Common myeloid progenitor, CD34-positive (primary cell): Measurements from ENCODE around the gene RASSF7.

ENCODE experiments used
- CTCF ChIA-PET: fragments of 350-600 bp; sonication (Branson Sonifier 250); formaldehyde crosslinking; loops from one replicate; lab custom pipeline; 2021; ENCODE audit warnings: antibody characterized with exemption; lab: Charles Lee
- POLR2A ChIA-PET: fragments of 350-600 bp; sonication (Branson Sonifier 250); formaldehyde crosslinking; loops from one replicate; lab custom pipeline; 2021; ENCODE audit warnings: antibody characterized with exemption; lab: Charles Lee
- DNase-seq, 3 donors: peaks; one replicate each; pipeline versions ENCODE4 v3.0.0 to v3.0.0-alpha.2; 2013
- H3K27ac ChIP-seq, 2 experiments: 1 replicate in 1 of 2; 2 replicates in 1 of 2; pipeline ENCODE4 v1.7.0; 2013; ENCODE audit warnings: inconsistent platforms in 2 of 2, low read length in 2 of 2, mild to moderate bottlenecking in 2 of 2, low read depth in 1 of 2, moderate library complexity in 1 of 2; ENCODE audit not compliant: severe bottlenecking in 2 of 2, insufficient read depth in 1 of 2, poor library complexity in 1 of 2
- H3K27me3 ChIP-seq, 5 experiments: replicated peaks in 2 of 5; 1 replicate in 3 of 5; 2 replicates in 2 of 5; pipeline versions ENCODE4 v1.6.1 to v1.7.0; 2013; ENCODE audit warnings: low read length in 4 of 5, mild to moderate bottlenecking in 2 of 5, moderate library complexity in 2 of 5, inconsistent platforms in 1 of 5; ENCODE audit not compliant: insufficient read depth in 5 of 5, control insufficient read depth in 4 of 5
- H3K36me3 ChIP-seq, 4 experiments: 1 replicate in 2 of 4; 2 replicates in 2 of 4; pipeline versions ENCODE4 v1.6.1 to v1.7.0; 2013; ENCODE audit warnings: low read length in 3 of 4, control low read depth in 1 of 4, mild to moderate bottlenecking in 1 of 4; ENCODE audit not compliant: control insufficient read depth in 4 of 4, insufficient read depth in 4 of 4
- H3K4me1 ChIP-seq, 4 experiments: 1 replicate in 3 of 4; 2 replicates in 1 of 4; pipeline versions ENCODE4 v1.6.1 to v1.7.1; 2013; ENCODE audit warnings: low read length in 3 of 4, mild to moderate bottlenecking in 3 of 4, control low read depth in 1 of 4, inconsistent platforms in 1 of 4, moderate library complexity in 1 of 4; ENCODE audit not compliant: control insufficient read depth in 4 of 4, insufficient read depth in 4 of 4; ENCODE audit errors: control extremely low read depth in 1 of 4
- H3K4me3 ChIP-seq, 7 experiments: 1 replicate in 4 of 7; 2 replicates in 3 of 7; pipeline versions ENCODE4 v1.5.1 to v1.7.0; 2013; ENCODE audit warnings: mild to moderate bottlenecking in 7 of 7, low read length in 6 of 7, moderate library complexity in 6 of 7, inconsistent platforms in 2 of 7, low read depth in 2 of 7, control low read depth in 1 of 7; ENCODE audit not compliant: insufficient read depth in 4 of 7, control insufficient read depth in 1 of 7; ENCODE audit errors: extremely low read depth in 1 of 7
- H3K9me3 ChIP-seq, 5 experiments: 1 replicate in 4 of 5; 2 replicates in 1 of 5; pipeline versions ENCODE4 v1.6.1 to v1.7.1; 2013; ENCODE audit warnings: low read length in 4 of 5, mild to moderate bottlenecking in 2 of 5, inconsistent platforms in 1 of 5, low read depth in 1 of 5, moderate library complexity in 1 of 5; ENCODE audit not compliant: control insufficient read depth in 4 of 5, insufficient read depth in 2 of 5; ENCODE audit errors: control extremely low read depth in 1 of 5
- WGBS: methylation state at CpG from one replicate; pipeline ENCODE4 v1.1.5; 2013; ENCODE audit not compliant: insufficient coverage; 5-methylcytosine and 5-hydroxymethylcytosine counted together

The RASSF7 gene

GRCh38 chr11:579830-580601 is 19.2 kb downstream of the RASSF7 start:
- H3K27me3 ChIP-seq: peaks cover 0 to 6% (median 3%) of the 10 kb centered on the region in 5 experiments
- peaks cover 4 to 32% (median 17%) of the 10 kb centered on the region in 4 experiments for H3K36me3 ChIP-seq
- POLR2A ChIA-PET: interaction anchor here (0.6 kb wide), 1 partner anchor 21 kb away, joined by 9 read pairs; no protein-coding TSS in a partner anchor
- DNase-seq: no peak
- 92% methylated on average over 19 of the region's 20 CpGs for WGBS
- H3K4me3 ChIP-seq: no peak overlapping the region
- H3K27ac ChIP-seq: no peak overlapping the region
- CTCF ChIA-PET: interaction anchor here (0.6 kb wide), 1 partner anchor 124 kb away, joined by 4 read pairs; no protein-coding TSS in a partner anchor
- H3K4me1 ChIP-seq: peaks cover 3 to 29% (median 22%) of the 10 kb centered on the region in 4 experiments
- no peaks in the 10 kb centered on the region for H3K9me3 ChIP-seq

GRCh38 chr11:581342-581741 is 20.6 kb downstream of the RASSF7 start:
- ChIA-PET CTCF (no interaction called here), POLR2A (interaction anchor here (0.5 kb wide), 1 partner anchor 35 kb away, joined by 6 read pairs; no protein-coding TSS in a partner anchor)
- Histone ChIP-seq H3K4me1 (peaks cover 3 to 23% (median 16%) of the 10 kb centered on the region in 4 experiments), H3K27me3 (no peaks in the 10 kb centered on the region), H3K36me3 (peaks cover 4 to 35% (median 18%) of the 10 kb centered on the region in 4 experiments), H3K4me3 (no peak overlapping the region), H3K27ac (no peak overlapping the region), H3K9me3 (no peaks in the 10 kb centered on the region)
- no peak for DNase-seq
- 97% methylated on average over 14 of the region's 14 CpGs for WGBS

GRCh38 chr11:581752-582151 is 21.0 kb downstream of the RASSF7 start:
- H3K9me3 ChIP-seq: no peaks in the 10 kb centered on the region
- H3K27ac ChIP-seq: no peak overlapping the region
- no peak for DNase-seq
- POLR2A ChIA-PET: interaction anchor here (0.5 kb wide), 1 partner anchor 34 kb away, joined by 6 read pairs; no protein-coding TSS in a partner anchor
- no peaks in the 10 kb centered on the region for H3K27me3 ChIP-seq
- H3K36me3 ChIP-seq: peaks cover 4 to 39% (median 20%) of the 10 kb centered on the region in 4 experiments
- 99% methylated on average over 9 of the region's 17 CpGs for WGBS
- H3K4me3 ChIP-seq: no peak overlapping the region
- H3K4me1 ChIP-seq: peaks cover 3 to 23% (median 16%) of the 10 kb centered on the region in 4 experiments
- CTCF ChIA-PET: no interaction called here

- Histone ChIP-seq H3K9me3 (no peaks in the 10 kb centered on the region), H3K27me3 (no peaks in the 10 kb centered on the region), H3K4me3 (no peak overlapping the region), H3K27ac (no peak overlapping the region), H3K4me1 (peaks cover 0 to 5% (median 2%) of the 10 kb centered on the region in 4 experiments), H3K36me3 (peaks cover 12 to 50% (median 31%) of the 10 kb centered on the region in 4 experiments)
- no peak for DNase-seq
- ChIA-PET POLR2A (no interaction called here), CTCF (interaction anchor here (0.6 to 1.8 kb wide), 3 partner anchors 10 to 383 kb away, joined by 3 to 4 read pairs (median 3); no protein-coding TSS in a partner anchor)
- WGBS: 100% methylated on average over 7 of the region's 10 CpGs
Observed at GRCh38 chr11:584287-584686, 23.5 kb downstream of the RASSF7 start.

GRCh38 chr11:586376-587316 is 25.9 kb downstream of the RASSF7 start:
- Histone ChIP-seq H3K4me1 (peaks cover 0 to 4% (median 2%) of the 10 kb centered on the region in 4 experiments), H3K36me3 (peaks cover 12 to 65% (median 46%) of the 10 kb centered on the region in 4 experiments), H3K9me3 (no peaks in the 10 kb centered on the region), H3K4me3 (no peak overlapping the region), H3K27me3 (no peaks in the 10 kb centered on the region), H3K27ac (no peak overlapping the region)
- DNase-seq: no peak
- POLR2A ChIA-PET: interaction anchor here (0.9 kb wide), 1 partner anchor 26 kb away, joined by 3 read pairs; no protein-coding TSS in a partner anchor
- CTCF ChIA-PET: no interaction called here
- WGBS: 92% methylated on average over 30 of the region's 32 CpGs

- 95% methylated on average over 7 of the region's 8 CpGs for WGBS
- CTCF ChIA-PET: interaction anchor here (1.0 kb wide), 1 partner anchor 17 kb away, joined by 4 read pairs; no protein-coding TSS in a partner anchor
- Histone ChIP-seq H3K27me3 (no peaks in the 10 kb centered on the region), H3K36me3 (peaks cover 10 to 65% (median 49%) of the 10 kb centered on the region in 4 experiments), H3K9me3 (no peaks in the 10 kb centered on the region), H3K4me3 (no peak overlapping the region), H3K27ac (no peak overlapping the region), H3K4me1 (peaks cover 0 to 4% (median 2%) of the 10 kb centered on the region in 4 experiments)
- POLR2A ChIA-PET: interaction anchor here (0.9 kb wide), 1 partner anchor 25 kb away, joined by 3 read pairs; no protein-coding TSS in a partner anchor
- no peak for DNase-seq
Observed at GRCh38 chr11:587546-587945, 26.8 kb downstream of the RASSF7 start.
